Measurements from ENCODE around the gene CAMK4.
"Not testable (repeated sequence)": the region's sequence is repeated elsewhere in the genome, so short reads cannot be mapped to it uniquely, and the experiment has no call there.

The CAMK4 gene

DNA sequence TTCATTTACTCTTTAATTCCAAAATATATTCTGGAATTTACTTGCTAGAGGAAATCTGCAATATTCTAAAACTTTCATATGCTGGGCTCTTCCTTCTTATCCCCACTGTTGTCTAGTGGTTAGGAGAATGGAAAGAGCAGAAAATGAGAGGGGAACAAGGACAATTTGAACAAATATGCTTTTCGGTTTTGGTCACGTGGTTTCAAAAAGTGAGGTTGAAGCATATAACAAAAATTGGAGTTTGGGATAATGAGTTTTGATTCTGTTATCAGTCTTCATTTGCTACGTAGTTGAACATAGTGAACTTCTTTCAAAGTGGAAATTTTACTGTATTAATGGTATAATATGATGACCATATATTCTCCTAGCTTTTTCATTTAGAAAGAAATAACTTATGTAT, 71.5 kb downstream of the CAMK4 start:
- TF ChIP-seq, protein P1, sequence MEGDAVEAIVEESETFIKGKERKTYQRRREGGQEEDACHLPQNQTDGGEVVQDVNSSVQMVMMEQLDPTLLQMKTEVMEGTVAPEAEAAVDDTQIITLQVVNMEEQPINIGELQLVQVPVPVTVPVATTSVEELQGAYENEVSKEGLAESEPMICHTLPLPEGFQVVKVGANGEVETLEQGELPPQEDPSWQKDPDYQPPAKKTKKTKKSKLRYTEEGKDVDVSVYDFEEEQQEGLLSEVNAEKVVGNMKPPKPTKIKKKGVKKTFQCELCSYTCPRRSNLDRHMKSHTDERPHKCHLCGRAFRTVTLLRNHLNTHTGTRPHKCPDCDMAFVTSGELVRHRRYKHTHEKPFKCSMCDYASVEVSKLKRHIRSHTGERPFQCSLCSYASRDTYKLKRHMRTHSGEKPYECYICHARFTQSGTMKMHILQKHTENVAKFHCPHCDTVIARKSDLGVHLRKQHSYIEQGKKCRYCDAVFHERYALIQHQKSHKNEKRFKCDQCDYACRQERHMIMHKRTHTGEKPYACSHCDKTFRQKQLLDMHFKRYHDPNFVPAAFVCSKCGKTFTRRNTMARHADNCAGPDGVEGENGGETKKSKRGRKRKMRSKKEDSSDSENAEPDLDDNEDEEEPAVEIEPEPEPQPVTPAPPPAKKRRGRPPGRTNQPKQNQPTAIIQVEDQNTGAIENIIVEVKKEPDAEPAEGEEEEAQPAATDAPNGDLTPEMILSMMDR (IDR thresholded peaks at IDR 0.05; ENCODE audit: low read depth, low read length) = no peak
- no peak for DNase-seq (ENCODE audit: extremely low read depth, low read depth)

DNA sequence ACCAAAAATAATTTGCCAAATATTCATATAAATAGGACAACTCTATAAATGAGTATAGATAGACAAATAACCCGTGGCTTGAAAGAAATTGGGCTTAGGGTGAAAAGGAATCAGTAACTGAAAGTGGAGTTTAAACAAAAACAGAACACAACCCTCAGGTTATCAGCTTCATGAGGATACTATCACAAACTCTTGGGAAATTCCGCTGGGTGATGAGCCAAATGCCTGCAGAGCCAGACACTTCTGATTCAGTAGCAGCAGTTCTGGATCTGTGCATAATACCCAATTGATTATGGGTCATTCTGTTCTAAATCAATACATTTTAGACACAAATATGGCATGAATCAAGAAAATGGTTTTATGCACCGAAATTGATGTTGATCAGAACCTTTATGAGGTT, 72.4 kb downstream of the CAMK4 start:
- TF ChIP-seq, protein P1 (IDR thresholded peaks at IDR 0.05; ENCODE audit: low read depth, low read length) = no peak

DNA sequence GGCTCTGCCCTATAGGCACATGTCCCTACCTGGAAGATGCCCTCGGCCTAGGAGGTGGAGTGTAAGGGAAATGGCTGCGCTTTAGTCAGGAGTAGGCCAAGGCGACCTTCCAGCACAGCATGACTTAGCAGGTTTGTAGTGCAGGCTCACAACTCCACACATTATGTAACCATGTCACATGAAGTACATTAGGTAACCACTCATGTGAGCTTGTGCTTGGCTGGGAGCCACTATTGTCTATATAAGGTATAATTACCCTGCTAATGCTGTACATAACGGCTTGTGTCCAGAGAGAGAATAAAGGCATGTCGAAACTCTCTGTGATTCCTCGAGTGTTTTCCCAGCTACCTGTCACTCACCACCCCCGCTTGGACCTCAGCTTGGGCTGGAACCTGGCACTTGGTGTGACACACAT, 74.9 kb downstream of the CAMK4 start:
- TF ChIP-seq, protein P1 (IDR thresholded peaks at IDR 0.05; ENCODE audit: low read depth, low read length) = no peak
- DNase-seq (ENCODE audit: extremely low read depth, low read depth) = no peak

More for the DNA sequence above, 72.4 kb downstream of the CAMK4 start:
- no peak for DNase-seq (ENCODE audit: extremely low read depth, low read depth)

DNA sequence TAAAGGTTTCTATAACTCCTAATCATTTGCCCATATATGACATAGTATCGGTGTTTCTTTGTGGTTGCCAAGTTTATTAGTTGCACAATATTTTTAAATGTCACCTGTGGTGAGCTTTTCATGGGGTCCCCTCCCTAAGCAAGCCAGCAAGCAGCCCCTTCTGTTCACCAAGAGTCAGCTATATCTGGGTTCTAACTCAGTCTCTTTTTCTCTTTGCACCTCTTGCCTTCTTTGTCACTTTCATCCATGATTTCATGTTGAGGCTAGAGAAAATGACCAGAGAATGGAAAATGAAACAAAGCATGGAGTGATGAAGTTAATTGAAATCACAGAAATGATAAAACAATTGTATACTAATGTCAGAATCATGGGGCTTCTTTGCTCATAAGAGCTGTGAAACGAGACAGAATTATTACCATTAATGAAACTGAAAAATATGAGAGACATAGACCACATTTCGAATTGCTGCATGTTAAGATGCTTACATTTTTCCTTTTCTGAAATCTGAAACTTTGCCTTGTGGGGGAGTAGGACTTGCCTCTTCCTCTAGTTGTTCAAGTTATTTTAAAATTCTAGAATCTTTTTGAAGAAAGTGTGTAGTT, 75.7 kb downstream of the CAMK4 start:
- TF ChIP-seq, protein P1 (IDR thresholded peaks at IDR 0.05; ENCODE audit: low read depth, low read length) = no peak
- no peak for DNase-seq (ENCODE audit: extremely low read depth, low read depth)

DNA sequence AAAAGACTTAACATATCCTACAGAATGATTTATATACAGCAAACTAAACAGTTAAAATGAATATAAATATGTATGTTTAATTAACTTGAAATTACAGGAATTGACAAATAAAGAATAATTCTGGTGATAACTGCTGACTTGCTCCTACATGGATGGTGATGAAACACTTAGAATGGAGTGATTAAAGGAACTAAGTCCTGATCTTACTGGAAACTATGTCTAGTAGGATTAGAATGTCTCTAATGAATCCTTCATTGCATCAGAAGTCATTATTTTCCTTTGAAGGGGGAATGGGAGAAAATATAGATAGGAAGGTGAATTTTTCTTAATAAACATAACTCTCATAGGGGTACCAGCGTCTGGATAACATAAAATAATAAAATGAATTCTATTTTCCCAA, 77.1 kb downstream of the CAMK4 start:
- TF ChIP-seq, protein P1 (IDR thresholded peaks at IDR 0.05; ENCODE audit: low read depth, low read length) = no peak
- no peak for DNase-seq (ENCODE audit: extremely low read depth, low read depth)

DNA sequence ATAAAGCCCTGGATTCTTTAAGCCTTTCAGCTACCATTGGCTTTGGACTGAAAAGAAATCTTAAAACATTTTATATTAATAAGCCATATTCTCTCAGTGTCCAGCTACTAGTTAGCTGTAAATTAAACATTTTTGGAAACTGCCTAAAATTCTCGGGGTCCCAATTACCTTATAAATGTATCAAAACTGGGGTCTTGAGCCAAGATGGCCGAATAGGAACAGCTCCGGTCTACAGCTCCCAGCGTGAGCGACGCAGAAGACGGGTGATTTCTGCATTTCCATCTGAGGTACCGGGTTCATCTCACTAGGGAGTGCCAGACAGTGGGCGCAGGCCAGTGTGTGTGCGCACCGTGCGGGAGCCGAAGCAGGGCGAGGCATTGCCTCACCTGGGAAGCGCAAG, 77.9 kb downstream of the CAMK4 start:
- DNase-seq (ENCODE audit: extremely low read depth, low read depth) = not testable (repeated sequence)

DNA sequence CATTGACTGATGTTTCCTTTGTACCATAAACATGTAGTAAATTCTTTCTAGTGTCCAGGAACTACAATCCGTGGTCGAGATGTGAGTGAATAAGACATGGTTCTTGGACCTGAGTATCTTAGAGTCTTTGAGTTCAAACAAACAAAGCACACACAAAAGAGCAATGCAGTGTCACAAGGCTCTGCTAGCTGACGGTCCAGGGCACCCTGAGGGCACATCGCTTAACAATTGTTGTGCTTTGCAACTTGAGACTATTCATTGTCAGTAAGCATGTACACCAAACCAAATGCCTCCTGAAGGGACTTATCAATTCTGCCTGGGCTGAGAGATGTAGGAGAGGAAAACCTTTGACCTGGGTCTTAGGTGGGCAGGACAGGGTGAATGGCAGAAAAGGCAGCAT, 84.8 kb downstream of the CAMK4 start:
- no peak for DNase-seq (ENCODE audit: extremely low read depth, low read depth)
- TF ChIP-seq, protein P1 (IDR thresholded peaks at IDR 0.05; ENCODE audit: low read depth, low read length) = no peak

DNA sequence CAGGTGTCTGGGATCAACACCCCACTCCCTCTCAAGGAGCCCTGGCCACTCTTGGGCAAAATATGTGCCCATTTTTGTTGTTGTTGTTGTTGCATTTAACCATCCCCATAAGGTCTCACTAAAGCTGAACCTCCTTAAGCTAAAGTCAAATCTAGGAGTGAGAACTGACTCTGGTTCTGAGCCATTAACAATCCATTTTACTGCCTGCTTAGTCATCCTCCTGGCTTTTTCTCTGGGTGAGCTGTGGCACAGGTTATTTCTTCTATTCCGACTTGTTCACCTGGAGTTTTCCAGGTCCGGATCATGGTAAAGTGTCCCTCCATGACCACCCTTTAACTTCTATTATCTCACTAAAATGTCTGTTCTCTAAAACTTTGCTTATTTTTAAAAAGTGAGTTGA, 85.2 kb downstream of the CAMK4 start:
- TF ChIP-seq, protein P1 (IDR thresholded peaks at IDR 0.05; ENCODE audit: low read depth, low read length) = no peak
- DNase-seq (ENCODE audit: extremely low read depth, low read depth) = no peak

Measured in AG09319 (cell line).